Uterus (tissue), 2 donors: ENCODE results near the gene SLCO2A1.

ENCODE experiments used
- POLR2A ChIP-seq, 2 donors: fragments of 450-650 bp; IDR thresholded peaks; one replicate each; pipeline ENCODE4 v1.6.1; 2016; ENCODE audit warnings: antibody characterized with exemption in 2 of 2, mild to moderate bottlenecking in 1 of 2, moderate library complexity in 1 of 2
- TF ChIP-seq, protein P1 (sequence below), 4 experiments: fragments of 200-600 bp in 2 of 4; fragments of 450-650 bp in 2 of 4; sonication (generic) in 2 of 4; IDR thresholded peaks; one replicate each; pipeline ENCODE4 v1.5.1; 2016 to 2019; ENCODE audit warnings: antibody characterized with exemption in 4 of 4, mild to moderate bottlenecking in 2 of 4, moderate library complexity in 1 of 4

DNA sequence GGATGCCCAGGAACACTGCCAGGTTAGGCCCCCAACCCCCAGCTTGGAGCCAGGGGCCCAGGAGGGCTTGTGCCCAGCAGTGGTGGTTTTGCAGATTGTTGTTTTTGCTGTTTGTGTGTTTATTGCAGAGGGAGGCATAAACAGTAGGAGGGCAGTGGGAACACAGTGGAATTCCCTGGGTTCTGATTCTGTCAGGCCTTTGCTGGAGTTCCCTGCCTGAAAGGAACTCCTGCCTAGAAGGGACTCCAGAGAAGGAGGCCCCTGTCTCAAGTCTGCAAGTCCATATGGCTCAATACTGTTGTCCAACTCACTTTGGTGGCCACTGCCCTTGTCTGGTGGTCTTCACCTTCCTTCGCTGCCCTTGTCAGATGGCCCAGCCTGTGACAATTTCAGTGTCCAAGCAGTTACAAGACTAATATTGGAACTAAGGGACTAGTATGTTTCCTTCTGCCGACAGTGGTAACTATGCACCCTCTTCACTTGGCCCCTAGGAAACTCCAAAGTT is 86.6 kb downstream of the SLCO2A1 start:
- TF ChIP-seq, protein P1, sequence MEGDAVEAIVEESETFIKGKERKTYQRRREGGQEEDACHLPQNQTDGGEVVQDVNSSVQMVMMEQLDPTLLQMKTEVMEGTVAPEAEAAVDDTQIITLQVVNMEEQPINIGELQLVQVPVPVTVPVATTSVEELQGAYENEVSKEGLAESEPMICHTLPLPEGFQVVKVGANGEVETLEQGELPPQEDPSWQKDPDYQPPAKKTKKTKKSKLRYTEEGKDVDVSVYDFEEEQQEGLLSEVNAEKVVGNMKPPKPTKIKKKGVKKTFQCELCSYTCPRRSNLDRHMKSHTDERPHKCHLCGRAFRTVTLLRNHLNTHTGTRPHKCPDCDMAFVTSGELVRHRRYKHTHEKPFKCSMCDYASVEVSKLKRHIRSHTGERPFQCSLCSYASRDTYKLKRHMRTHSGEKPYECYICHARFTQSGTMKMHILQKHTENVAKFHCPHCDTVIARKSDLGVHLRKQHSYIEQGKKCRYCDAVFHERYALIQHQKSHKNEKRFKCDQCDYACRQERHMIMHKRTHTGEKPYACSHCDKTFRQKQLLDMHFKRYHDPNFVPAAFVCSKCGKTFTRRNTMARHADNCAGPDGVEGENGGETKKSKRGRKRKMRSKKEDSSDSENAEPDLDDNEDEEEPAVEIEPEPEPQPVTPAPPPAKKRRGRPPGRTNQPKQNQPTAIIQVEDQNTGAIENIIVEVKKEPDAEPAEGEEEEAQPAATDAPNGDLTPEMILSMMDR (IDR thresholded peaks at IDR 0.05), result no peak
- TF ChIP-seq POLR2A (IDR thresholded peaks at IDR 0.05), result no peak
